Measurements from ENCODE around the gene CLIP1.
A peak's percentile ranks its signal among the peaks of the same experiment; 100 is the strongest.
"Not testable (repeated sequence)": the region's sequence is repeated elsewhere in the genome, so short reads cannot be mapped to it uniquely, and the experiment has no call there.

Gene CLIP1

GRCh38 chr12:122362755-122363154 is 59.7 kb downstream of the CLIP1 start:
- DNase-seq: no peak

GRCh38 chr12:122358403-122358802 is 64.1 kb downstream of the CLIP1 start:
- DNase-seq: not testable (repeated sequence)

GRCh38 chr12:122357536-122357935 is 64.9 kb downstream of the CLIP1 start:
- DNase-seq: not testable (repeated sequence)

- not testable (repeated sequence) for DNase-seq
Measured at GRCh38 chr12:122356991-122357390, 65.5 kb downstream of the CLIP1 start.

GRCh38 chr12:122356192-122356635 is 66.3 kb downstream of the CLIP1 start:
- DNase-seq: peak in 32 of 58 donors; percentile 0 to 60 (median 14)

- peak in 2 of 58 donors; percentile 2 to 13 for DNase-seq
Measured at GRCh38 chr12:122355706-122356105, 66.8 kb downstream of the CLIP1 start.

GRCh38 chr12:122354958-122355641 is 67.4 kb downstream of the CLIP1 start:
- DNase-seq: peak in 45 of 58 donors; percentile 2 to 76 (median 32)

GRCh38 chr12:122352394-122352793 is 70.1 kb downstream of the CLIP1 start:
- peak in 4 of 58 donors; percentile 2 to 10 (median 6) for DNase-seq

- DNase-seq: peak in 41 of 58 donors; percentile 1 to 69 (median 27)
Measured at GRCh38 chr12:122350141-122350848, 72.2 kb downstream of the CLIP1 start.

- DNase-seq: no peak
Measured at GRCh38 chr12:122349078-122349477, 73.4 kb downstream of the CLIP1 start.

GRCh38 chr12:122348505-122348904 is 74.0 kb downstream of the CLIP1 start:
- DNase-seq: no peak

GRCh38 chr12:122346054-122346453 is 76.4 kb downstream of the CLIP1 start:
- no peak for DNase-seq

GRCh38 chr12:122345042-122345441 is 77.4 kb downstream of the CLIP1 start:
- DNase-seq: no peak

GRCh38 chr12:122336015-122336946 is 86.2 kb downstream of the CLIP1 start:
- DNase-seq: no peak

GRCh38 chr12:122333142-122334087 is 89.1 kb downstream of the CLIP1 start:
- no peak for DNase-seq

- DNase-seq: no peak
Measured at GRCh38 chr12:122327494-122328385, 94.7 kb downstream of the CLIP1 start.

GRCh38 chr12:122327014-122327413 is 95.5 kb downstream of the CLIP1 start:
- DNase-seq: no peak

- DNase-seq: no peak
Measured at GRCh38 chr12:122326586-122326985, 95.9 kb downstream of the CLIP1 start.
